Gastrocnemius medialis (tissue), 4 donors: ENCODE data around the gene SNX14. TPM values are rescaled to one million over a fixed set of nuclear protein-coding genes. Genes with fewer than 3 reads are reported as not detected.
A peak's percentile ranks its signal among the peaks of the same experiment; 100 is the strongest.

Experiments
- ATAC-seq, 2 donors: fragments of 150-250 bp; one replicate each; pipeline ENCODE4 v1.9.1; 2016
- DNase-seq, 2 donors: peaks; one replicate each; pipeline ENCODE4 v3.0.0-alpha.2; 2019
- H3K27ac ChIP-seq, 4 donors: fragments of 200-600 bp; sonication (generic); 1 replicate in 1 of 4; 2 replicates in 3 of 4; pipeline ENCODE4 v1.5.1; 2016 to 2018; ENCODE audit warnings: mild to moderate bottlenecking in 2 of 4, moderate library complexity in 1 of 4
- H3K27me3 ChIP-seq, 3 donors: fragments of 200-600 bp; sonication (generic) in 2 of 3; 1 replicate in 1 of 3; 2 replicates in 2 of 3; pipeline versions ENCODE4 v1.5.1 to v1.6.0; 2016 to 2019; ENCODE audit warnings: mild to moderate bottlenecking in 1 of 3, moderate library complexity in 1 of 3
- H3K36me3 ChIP-seq, 2 donors: fragments of 200-600 bp; sonication (generic) in 1 of 2; one replicate each; pipeline ENCODE4 v1.5.1; 2017 to 2018
- H3K4me1 ChIP-seq, 2 donors: fragments of 200-600 bp; sonication (generic) in 1 of 2; one replicate each; pipeline ENCODE4 v1.5.1; 2016 to 2017; ENCODE audit warnings: mild to moderate bottlenecking in 2 of 2
- H3K4me3 ChIP-seq, 4 donors: fragments of 200-600 bp; sonication (generic) in 3 of 4; 1 replicate in 1 of 4; 2 replicates in 3 of 4; pipeline ENCODE4 v1.5.1; 2016 to 2019; ENCODE audit warnings: mild to moderate bottlenecking in 2 of 4
- H3K9me3 ChIP-seq, 3 donors: fragments of 200-600 bp; sonication (generic) in 2 of 3; 1 replicate in 1 of 3; 2 replicates in 2 of 3; pipeline ENCODE4 v1.5.1; 2016 to 2019
- POLR2A ChIP-seq, 2 donors: fragments of 450-650 bp; IDR thresholded peaks; one replicate each; pipeline ENCODE4 v1.6.1; 2017; ENCODE audit warnings: antibody characterized with exemption in 2 of 2, mild to moderate bottlenecking in 2 of 2, moderate library complexity in 2 of 2
- in situ Hi-C, 4 donors: fragments of 200-750 bp; cut with MboI; loops; one replicate each; pipeline versions ENCODE4 v1.15.0 to v1.8.0; 2017; ENCODE audit warnings: low sequenced_read_pairs in 4 of 4
- intact Hi-C: fragments of 100-400 bp; cut with DNase I; formaldehyde crosslinking; loops from one replicate; pipeline ENCODE4 v1.15.1; 2023; ENCODE audit warnings: low total_unique reads
- total RNA-seq, 4 donors: library from RNA; depleted of rRNA; stranded (reverse); fragments of >200 nt; gene quantifications; one replicate each; pipeline versions ENCODE4 v1.1.0 to v1.2.3, GENCODE V29; 2016
- TF ChIP-seq, protein P1 (sequence below), 5 experiments: fragments of 450-650 bp in 3 of 5; fragments of 200-600 bp in 2 of 5; sonication (generic) in 2 of 5; IDR thresholded peaks in 4 of 5; conservative IDR thresholded peaks in 1 of 5; 1 replicate in 4 of 5; 2 replicates in 1 of 5; pipeline ENCODE4 v1.5.1; 2016 to 2019; ENCODE audit warnings: antibody characterized with exemption in 5 of 5, mild to moderate bottlenecking in 3 of 5, moderate library complexity in 3 of 5

SNX14 gene
- total RNA-seq, 4 donors from 2014 or later: 16.0 to 38.5 (median 24.7) TPM

DNA sequence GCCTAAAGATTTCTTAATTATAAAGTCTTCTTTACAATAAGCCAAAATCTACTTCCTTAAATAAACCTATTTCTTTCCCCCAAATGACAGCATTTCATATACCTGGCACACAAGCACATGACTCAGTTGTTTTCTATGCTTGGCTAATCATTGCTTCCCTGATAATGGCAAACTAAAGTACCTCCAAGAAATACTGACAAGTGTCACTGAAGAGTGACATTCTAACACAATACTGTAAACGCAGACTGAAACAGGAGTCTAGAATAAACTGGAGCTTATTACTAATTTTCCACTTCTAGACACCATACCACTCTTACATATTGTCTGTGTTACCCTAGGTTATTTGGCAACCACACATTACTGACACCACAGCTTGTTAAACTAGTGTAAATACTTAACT lies 34.7 kb upstream of the SNX14 start:
- no peaks in the 10 kb centered on the region for H3K9me3 ChIP-seq
- no peaks in the 10 kb centered on the region for H3K27me3 ChIP-seq
- TF ChIP-seq POLR2A (IDR thresholded peaks at IDR 0.05): no peak
- TF ChIP-seq, protein P1, sequence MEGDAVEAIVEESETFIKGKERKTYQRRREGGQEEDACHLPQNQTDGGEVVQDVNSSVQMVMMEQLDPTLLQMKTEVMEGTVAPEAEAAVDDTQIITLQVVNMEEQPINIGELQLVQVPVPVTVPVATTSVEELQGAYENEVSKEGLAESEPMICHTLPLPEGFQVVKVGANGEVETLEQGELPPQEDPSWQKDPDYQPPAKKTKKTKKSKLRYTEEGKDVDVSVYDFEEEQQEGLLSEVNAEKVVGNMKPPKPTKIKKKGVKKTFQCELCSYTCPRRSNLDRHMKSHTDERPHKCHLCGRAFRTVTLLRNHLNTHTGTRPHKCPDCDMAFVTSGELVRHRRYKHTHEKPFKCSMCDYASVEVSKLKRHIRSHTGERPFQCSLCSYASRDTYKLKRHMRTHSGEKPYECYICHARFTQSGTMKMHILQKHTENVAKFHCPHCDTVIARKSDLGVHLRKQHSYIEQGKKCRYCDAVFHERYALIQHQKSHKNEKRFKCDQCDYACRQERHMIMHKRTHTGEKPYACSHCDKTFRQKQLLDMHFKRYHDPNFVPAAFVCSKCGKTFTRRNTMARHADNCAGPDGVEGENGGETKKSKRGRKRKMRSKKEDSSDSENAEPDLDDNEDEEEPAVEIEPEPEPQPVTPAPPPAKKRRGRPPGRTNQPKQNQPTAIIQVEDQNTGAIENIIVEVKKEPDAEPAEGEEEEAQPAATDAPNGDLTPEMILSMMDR (IDR thresholded peaks at IDR 0.05 in 4 of 5, conservative IDR thresholded peaks at IDR 0.05 in 1 of 5): no peak
- H3K4me3 ChIP-seq: no peak overlapping the region
- H3K4me1 ChIP-seq: peaks cover 16 to 36% of the 10 kb centered on the region in 2 donors
- in situ Hi-C loops (no loop called here), intact Hi-C loops (no loop called here)
- DNase-seq: no peak
- no peak for ATAC-seq
- H3K36me3 ChIP-seq: peaks cover 0 to 55% of the 10 kb centered on the region in 2 donors
- peak overlapping the region in 2 of 4 donors; percentile 8 to 24 for H3K27ac ChIP-seq

DNA sequence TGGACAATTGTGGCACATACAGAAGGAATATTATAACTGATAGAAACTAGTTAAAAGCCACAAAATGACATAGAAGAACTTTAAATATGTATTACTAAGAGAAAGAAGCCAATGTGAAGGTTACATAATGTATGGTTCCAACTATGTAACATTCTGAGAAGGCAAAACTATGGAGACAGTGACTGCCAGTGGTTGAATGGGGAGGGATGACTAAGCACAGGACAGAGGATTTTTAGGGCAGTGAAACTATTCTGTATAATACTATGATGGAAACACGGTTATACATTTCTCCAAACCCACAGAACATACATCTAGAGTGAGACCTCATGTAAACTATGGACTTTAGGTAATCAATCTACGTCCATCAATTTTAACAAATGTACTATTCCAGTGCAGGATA lies 26.6 kb upstream of the SNX14 start:
- no peak overlapping the region for H3K4me3 ChIP-seq
- H3K27ac ChIP-seq: no peak overlapping the region
- ATAC-seq: no peak
- no peak for TF ChIP-seq POLR2A (IDR thresholded peaks at IDR 0.05)
- TF ChIP-seq, protein P1 (IDR thresholded peaks at IDR 0.05 in 4 of 5, conservative IDR thresholded peaks at IDR 0.05 in 1 of 5): no peak
- in situ Hi-C loops (no loop called here), intact Hi-C loops (no loop called here)
- no peak for DNase-seq
- no peaks in the 10 kb centered on the region for H3K9me3 ChIP-seq
- no peaks in the 10 kb centered on the region for H3K27me3 ChIP-seq
- H3K4me1 ChIP-seq: peaks cover 3 to 10% of the 10 kb centered on the region in 2 donors
- H3K36me3 ChIP-seq: peaks cover 0 to 80% of the 10 kb centered on the region in 2 donors

DNA sequence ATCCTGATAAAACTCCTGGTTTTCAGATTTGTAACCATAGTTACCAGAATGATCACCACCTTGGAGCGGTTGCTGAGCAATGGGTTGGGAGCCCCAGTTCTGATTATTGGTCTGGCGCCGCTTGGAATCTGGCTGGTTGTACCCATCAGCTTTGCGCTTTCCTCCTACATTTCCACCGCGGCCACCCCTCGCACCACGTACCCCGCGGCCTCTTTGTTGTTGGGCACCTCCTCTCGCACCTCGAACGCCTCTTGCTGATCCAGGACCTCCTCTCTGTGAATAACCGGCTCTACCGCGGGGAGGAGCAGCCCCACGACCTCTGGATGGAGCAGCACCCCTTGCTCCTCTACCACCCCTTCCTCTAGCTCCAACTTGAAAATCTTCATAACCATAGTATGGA lies 21.1 kb upstream of the SNX14 start:
- H3K36me3 ChIP-seq: peaks cover 2 to 95% of the 10 kb centered on the region in 2 donors
- H3K4me1 ChIP-seq: no peaks in the 10 kb centered on the region
- no peaks in the 10 kb centered on the region for H3K27me3 ChIP-seq
- no peak overlapping the region for H3K4me3 ChIP-seq
- H3K27ac ChIP-seq: no peak overlapping the region
- no peaks in the 10 kb centered on the region for H3K9me3 ChIP-seq
- intact Hi-C loops (no loop called here), in situ Hi-C loops (no loop called here)
- no peak for ATAC-seq
- no peak for TF ChIP-seq POLR2A (IDR thresholded peaks at IDR 0.05)
- TF ChIP-seq, protein P1 (IDR thresholded peaks at IDR 0.05 in 4 of 5, conservative IDR thresholded peaks at IDR 0.05 in 1 of 5): no peak
- no peak for DNase-seq

DNA sequence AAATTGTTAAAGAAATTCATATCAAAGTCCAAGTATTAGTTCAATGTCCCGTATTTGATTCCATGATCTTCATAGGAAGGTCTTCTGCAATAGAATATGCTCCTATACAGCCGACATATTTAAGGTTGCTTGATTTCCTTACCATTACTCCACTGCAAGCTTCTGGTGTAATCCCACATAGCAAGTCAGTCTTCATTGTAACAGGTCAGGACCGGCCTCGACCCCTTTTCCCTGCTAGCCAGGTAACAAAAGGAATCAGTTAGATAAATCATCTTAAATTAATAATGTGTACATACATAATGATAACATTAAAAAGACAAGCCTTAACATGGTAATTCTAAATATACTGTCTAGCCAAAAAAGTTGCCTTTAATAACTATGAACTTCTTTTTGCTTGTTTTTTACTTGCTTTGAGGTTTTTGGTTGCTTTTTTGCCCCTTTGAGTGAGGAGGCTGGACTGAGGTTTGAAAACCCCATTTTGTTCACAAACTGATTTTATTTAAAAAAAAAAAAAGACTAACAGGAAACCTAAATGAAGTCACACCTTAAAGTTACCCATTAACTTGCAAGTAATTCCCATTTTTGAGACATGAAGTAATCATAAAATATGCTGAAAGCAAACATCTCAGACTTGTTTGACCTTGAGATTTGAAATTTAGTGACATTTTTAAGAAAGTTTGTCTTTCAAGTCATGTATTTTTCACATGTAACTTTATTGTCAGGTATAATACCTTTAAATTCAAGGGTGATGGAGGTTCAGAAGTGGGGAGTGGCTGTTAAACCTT lies 19.2 kb upstream of the SNX14 start:
- intact Hi-C loops: no loop called here
- Histone ChIP-seq H3K4me1 (no peaks in the 10 kb centered on the region), H3K27ac (no peak overlapping the region), H3K9me3 (no peaks in the 10 kb centered on the region), H3K4me3 (no peak overlapping the region), H3K36me3 (peaks cover 2 to 76% of the 10 kb centered on the region in 2 donors), H3K27me3 (no peaks in the 10 kb centered on the region)
- TF ChIP-seq POLR2A (IDR thresholded peaks at IDR 0.05): no peak
- TF ChIP-seq, protein P1 (IDR thresholded peaks at IDR 0.05 in 4 of 5, conservative IDR thresholded peaks at IDR 0.05 in 1 of 5): no peak
- ATAC-seq: no peak
- in situ Hi-C loops: no loop called here
- no peak for DNase-seq
